ENCODE data around the gene SRPK3.
"Not testable (repeated sequence)": the region's sequence is repeated elsewhere in the genome, so short reads cannot be mapped to it uniquely, and the experiment has no call there.

Gene SRPK3

GRCh38 chrX:153741446-153741845 is 39.4 kb upstream of the SRPK3 start:
- TF ChIP-seq ZFX (IDR thresholded peaks at IDR 0.05), result no peak
- TF ChIP-seq CTCF (conservative IDR thresholded peaks at IDR 0.05), result no peak

GRCh38 chrX:153742111-153742510 is 38.7 kb upstream of the SRPK3 start:
- not testable (repeated sequence) for H3K27ac ChIP-seq

More at GRCh38 chrX:153741446-153741845, 39.4 kb upstream of the SRPK3 start:
- H3K27ac ChIP-seq, result no peak overlapping the region

- H3K27ac ChIP-seq, result not testable (repeated sequence)
Observed at GRCh38 chrX:153742796-153743467, 37.9 kb upstream of the SRPK3 start.

GRCh38 chrX:153743468-153744209 is 37.2 kb upstream of the SRPK3 start:
- not testable (repeated sequence) for H3K27ac ChIP-seq

GRCh38 chrX:153744210-153745066 is 36.4 kb upstream of the SRPK3 start:
- TF ChIP-seq ZFX (IDR thresholded peaks at IDR 0.05) (no peak), CTCF (conservative IDR thresholded peaks at IDR 0.05) (no peak)
- no peak overlapping the region for H3K27ac ChIP-seq

- H3K27ac ChIP-seq, result not testable (repeated sequence)
Observed at GRCh38 chrX:153745067-153745433, 35.8 kb upstream of the SRPK3 start.

- H3K27ac ChIP-seq, result no peak overlapping the region
- TF ChIP-seq ZFX (IDR thresholded peaks at IDR 0.05), result no peak
- TF ChIP-seq CTCF (conservative IDR thresholded peaks at IDR 0.05), result no peak
Observed at GRCh38 chrX:153746359-153746758, 34.5 kb upstream of the SRPK3 start.

- not testable (repeated sequence) for H3K27ac ChIP-seq
Observed at GRCh38 chrX:153746991-153747390, 33.9 kb upstream of the SRPK3 start.

GRCh38 chrX:153749017-153749416 is 31.8 kb upstream of the SRPK3 start:
- H3K27ac ChIP-seq, result not testable (repeated sequence)

GRCh38 chrX:153750127-153750774 is 30.6 kb upstream of the SRPK3 start:
- H3K27ac ChIP-seq, result no peak overlapping the region
- TF ChIP-seq ZFX (IDR thresholded peaks at IDR 0.05) (no peak), CTCF (conservative IDR thresholded peaks at IDR 0.05) (no peak)
